MM.1S (cell line): ENCODE measurements around the gene PAAF1.
"Not testable (repeated sequence)": the region's sequence is repeated elsewhere in the genome, so short reads cannot be mapped to it uniquely, and the experiment has no call there.

Source experiments
- DNase-seq: peaks from one replicate; pipeline ENCODE4 v3.0.0-alpha.2; 2015
- H2AFZ ChIP-seq: fragments of 300-600 bp; sonication (generic); 2 replicates; pipeline ENCODE4 v1.6.0; 2016; ENCODE audit warnings: antibody characterized with exemption, low read length
- H3F3A ChIP-seq: fragments of 300-600 bp; sonication (generic); 2 replicates; pipeline ENCODE4 v1.6.1; 2016; ENCODE audit warnings: mild to moderate bottlenecking, antibody characterized with exemption, low read length, moderate library complexity, mixed read lengths; ENCODE audit not compliant: insufficient read depth
- H3K27ac ChIP-seq: fragments of 300-600 bp; sonication (generic); 2 replicates; pipeline ENCODE4 v1.5.1; 2016; ENCODE audit warnings: mild to moderate bottlenecking, low read length
- H3K27me3 ChIP-seq: fragments of 300-600 bp; sonication (generic); replicated peaks from 2 replicates; pipeline ENCODE4 v1.6.0; 2016; ENCODE audit warnings: low read length; ENCODE audit not compliant: insufficient read depth
- H3K36me3 ChIP-seq: fragments of 300-600 bp; sonication (generic); replicated peaks from 2 replicates; pipeline ENCODE4 v1.6.1; 2016; ENCODE audit warnings: mild to moderate bottlenecking, low read length, mixed read lengths; ENCODE audit not compliant: insufficient read depth
- H3K4me1 ChIP-seq: fragments of 300-600 bp; sonication (generic); 2 replicates; pipeline ENCODE4 v1.6.1; 2016; ENCODE audit warnings: low read length, mixed read lengths
- H3K4me2 ChIP-seq: fragments of 300-600 bp; sonication (generic); 2 replicates; pipeline ENCODE4 v1.6.0; 2016; ENCODE audit warnings: low read depth, low read length
- H3K4me3 ChIP-seq: fragments of 300-600 bp; sonication (generic); 2 replicates; pipeline ENCODE4 v1.5.1; 2016; ENCODE audit warnings: low read length, mixed read lengths
- H3K79me2 ChIP-seq: fragments of 300-600 bp; sonication (generic); 2 replicates; pipeline ENCODE4 v1.6.1; 2016; ENCODE audit warnings: mixed run types, low read length, mixed read lengths
- H3K9ac ChIP-seq: fragments of 300-600 bp; sonication (generic); 2 replicates; pipeline ENCODE4 v1.6.1; 2016; ENCODE audit warnings: low read length, mixed read lengths
- H3K9me2 ChIP-seq: fragments of 300-600 bp; sonication (generic); replicated peaks from 2 replicates; pipeline ENCODE4 v1.6.1; 2016; ENCODE audit warnings: mild to moderate bottlenecking, low read length, mixed read lengths; ENCODE audit not compliant: insufficient read depth
- H3K9me3 ChIP-seq: fragments of 300-600 bp; sonication (generic); replicated peaks from 2 replicates; pipeline ENCODE4 v1.6.1; 2016; ENCODE audit warnings: mild to moderate bottlenecking, low read length, mixed read lengths; ENCODE audit not compliant: insufficient read depth
- H4K20me1 ChIP-seq: fragments of 300-600 bp; sonication (generic); 2 replicates; pipeline ENCODE4 v1.6.1; 2016; ENCODE audit warnings: mild to moderate bottlenecking, low read length, moderate library complexity, mixed read lengths; ENCODE audit not compliant: insufficient read depth
- EZH2 ChIP-seq: fragments of 300-600 bp; sonication (generic); optimal IDR thresholded peaks from 2 replicates; pipeline ENCODE3; 2017; ENCODE audit warnings: low read depth, mild to moderate bottlenecking, antibody characterized with exemption, low read length, mixed read lengths
- EZH2phosphoT487 ChIP-seq: fragments of 300-600 bp; sonication (generic); IDR thresholded peaks from 2 replicates; pipeline ENCODE4 v1.6.1; 2018; ENCODE audit warnings: antibody characterized with exemption, low read length
- TF ChIP-seq, protein P1 (sequence below): fragments of 300-600 bp; sonication (generic); IDR thresholded peaks from 2 replicates; pipeline ENCODE4 v1.5.1; 2016; ENCODE audit warnings: antibody characterized with exemption, low read length, mixed read lengths

Gene PAAF1

DNA sequence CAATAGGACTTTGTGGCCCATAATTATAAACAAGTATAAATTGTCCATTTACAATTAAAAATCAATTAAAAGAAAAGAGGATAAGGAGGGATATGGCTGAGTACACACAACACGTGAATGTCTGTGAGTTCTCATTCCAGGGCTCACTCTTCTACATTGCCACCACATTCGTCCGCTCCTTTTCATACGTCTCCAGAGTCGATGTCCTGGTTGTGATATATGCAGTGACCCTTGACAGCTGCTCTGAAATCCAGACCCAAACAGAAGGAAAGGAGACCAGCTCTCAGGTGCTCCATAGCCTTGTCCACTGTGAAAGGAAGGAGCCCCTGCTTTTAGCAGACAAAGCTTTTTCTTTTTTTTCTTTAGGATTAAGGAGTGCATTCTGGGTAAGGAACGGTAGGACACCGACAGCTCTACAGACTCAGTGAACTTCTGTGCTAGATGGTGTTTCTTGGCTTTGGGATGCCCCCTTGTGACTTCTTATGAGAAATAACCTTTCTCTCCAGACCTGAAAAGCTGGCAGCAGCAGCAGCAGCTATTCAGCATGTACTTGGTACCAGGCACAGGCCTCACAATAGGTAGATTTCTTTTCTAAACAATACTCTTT lies 54.3 kb downstream of the PAAF1 start:
- DNase-seq, result peak; percentile 36
- Histone ChIP-seq H3K27me3 (no peaks in the 10 kb centered on the region), H2AFZ (no peak overlapping the region)

DNA sequence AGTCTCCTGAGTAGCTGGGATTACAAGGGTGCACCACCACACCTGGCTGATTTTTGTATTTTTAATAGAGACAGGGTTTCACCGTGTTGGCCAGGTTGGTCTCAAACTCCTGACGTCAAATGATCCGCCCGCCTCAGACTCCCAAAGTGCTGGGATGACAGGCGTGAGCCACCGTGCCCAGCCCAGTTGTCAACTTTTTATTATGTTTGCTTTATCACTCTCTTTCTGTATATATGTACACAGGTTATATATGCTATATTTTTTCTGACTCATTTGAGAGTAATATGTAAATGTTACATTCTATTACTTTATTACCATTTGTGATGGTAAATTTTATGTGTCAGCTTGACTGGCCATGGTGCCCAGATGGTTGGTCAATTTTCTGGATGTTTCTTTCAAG lies 55.2 kb downstream of the PAAF1 start:
- TF ChIP-seq, protein P1, sequence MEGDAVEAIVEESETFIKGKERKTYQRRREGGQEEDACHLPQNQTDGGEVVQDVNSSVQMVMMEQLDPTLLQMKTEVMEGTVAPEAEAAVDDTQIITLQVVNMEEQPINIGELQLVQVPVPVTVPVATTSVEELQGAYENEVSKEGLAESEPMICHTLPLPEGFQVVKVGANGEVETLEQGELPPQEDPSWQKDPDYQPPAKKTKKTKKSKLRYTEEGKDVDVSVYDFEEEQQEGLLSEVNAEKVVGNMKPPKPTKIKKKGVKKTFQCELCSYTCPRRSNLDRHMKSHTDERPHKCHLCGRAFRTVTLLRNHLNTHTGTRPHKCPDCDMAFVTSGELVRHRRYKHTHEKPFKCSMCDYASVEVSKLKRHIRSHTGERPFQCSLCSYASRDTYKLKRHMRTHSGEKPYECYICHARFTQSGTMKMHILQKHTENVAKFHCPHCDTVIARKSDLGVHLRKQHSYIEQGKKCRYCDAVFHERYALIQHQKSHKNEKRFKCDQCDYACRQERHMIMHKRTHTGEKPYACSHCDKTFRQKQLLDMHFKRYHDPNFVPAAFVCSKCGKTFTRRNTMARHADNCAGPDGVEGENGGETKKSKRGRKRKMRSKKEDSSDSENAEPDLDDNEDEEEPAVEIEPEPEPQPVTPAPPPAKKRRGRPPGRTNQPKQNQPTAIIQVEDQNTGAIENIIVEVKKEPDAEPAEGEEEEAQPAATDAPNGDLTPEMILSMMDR, result no peak
- TF ChIP-seq EZH2phosphoT487 (no peak), EZH2 (no peak)
- H3F3A ChIP-seq, result no peaks in the 10 kb centered on the region
- H3K9ac ChIP-seq, result no peak overlapping the region
- no peak overlapping the region for H3K4me3 ChIP-seq
- H3K9me3 ChIP-seq, result no peaks in the 10 kb centered on the region
- no peaks in the 10 kb centered on the region for H3K79me2 ChIP-seq
- no peak overlapping the region for H3K4me2 ChIP-seq
- no peaks in the 10 kb centered on the region for H3K27me3 ChIP-seq
- no peak overlapping the region for H3K27ac ChIP-seq
- no peak for DNase-seq
- no peaks in the 10 kb centered on the region for H3K36me3 ChIP-seq
- H3K4me1 ChIP-seq, result no peaks in the 10 kb centered on the region
- no peaks in the 10 kb centered on the region for H4K20me1 ChIP-seq
- no peak overlapping the region for H2AFZ ChIP-seq
- no peaks in the 10 kb centered on the region for H3K9me2 ChIP-seq

More for the DNA sequence above, 54.3 kb downstream of the PAAF1 start:
- no peaks in the 10 kb centered on the region for H3K36me3 ChIP-seq
- no peak overlapping the region for H3K9ac ChIP-seq
- H3K79me2 ChIP-seq, result no peaks in the 10 kb centered on the region
- H3K4me1 ChIP-seq, result no peaks in the 10 kb centered on the region
- H3K4me2 ChIP-seq, result no peak overlapping the region
- H3K9me3 ChIP-seq, result no peaks in the 10 kb centered on the region
- no peak overlapping the region for H3K27ac ChIP-seq
- no peaks in the 10 kb centered on the region for H3F3A ChIP-seq
- no peaks in the 10 kb centered on the region for H4K20me1 ChIP-seq
- no peaks in the 10 kb centered on the region for H3K9me2 ChIP-seq
- H3K4me3 ChIP-seq, result no peak overlapping the region
- no peak for TF ChIP-seq EZH2phosphoT487
- TF ChIP-seq, protein P1, result peak; percentile 20; the same call in 1 of the 2 replicates

DNA sequence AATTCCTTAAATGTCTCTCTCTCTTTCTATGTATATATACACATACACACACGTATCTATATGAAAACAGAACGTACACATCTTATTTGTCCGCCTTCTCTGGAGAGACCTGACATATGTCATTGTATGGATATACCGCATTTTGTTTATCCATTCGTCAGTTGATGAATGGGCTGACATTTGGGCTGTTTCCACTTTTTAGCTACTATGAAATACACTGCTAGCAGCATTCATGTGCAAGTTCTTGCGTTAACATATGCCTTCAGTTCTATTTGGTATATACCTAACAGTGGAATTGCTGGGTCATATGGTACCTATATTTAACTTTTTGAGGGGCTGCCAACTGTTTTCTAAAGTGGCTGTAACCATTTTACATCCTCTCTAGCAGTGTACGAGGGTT lies 56.0 kb downstream of the PAAF1 start:
- Histone ChIP-seq H3F3A (no peaks in the 10 kb centered on the region), H3K79me2 (no peaks in the 10 kb centered on the region), H3K9ac (no peak overlapping the region), H2AFZ (no peak overlapping the region), H3K9me2 (no peaks in the 10 kb centered on the region), H3K36me3 (no peaks in the 10 kb centered on the region), H3K9me3 (no peaks in the 10 kb centered on the region), H3K4me3 (no peak overlapping the region), H4K20me1 (no peaks in the 10 kb centered on the region), H3K4me1 (no peaks in the 10 kb centered on the region), H3K27ac (no peak overlapping the region), H3K27me3 (no peaks in the 10 kb centered on the region), H3K4me2 (no peak overlapping the region)
- TF ChIP-seq EZH2phosphoT487 (no peak), EZH2 (no peak)
- TF ChIP-seq, protein P1, result no peak
- no peak for DNase-seq

DNA sequence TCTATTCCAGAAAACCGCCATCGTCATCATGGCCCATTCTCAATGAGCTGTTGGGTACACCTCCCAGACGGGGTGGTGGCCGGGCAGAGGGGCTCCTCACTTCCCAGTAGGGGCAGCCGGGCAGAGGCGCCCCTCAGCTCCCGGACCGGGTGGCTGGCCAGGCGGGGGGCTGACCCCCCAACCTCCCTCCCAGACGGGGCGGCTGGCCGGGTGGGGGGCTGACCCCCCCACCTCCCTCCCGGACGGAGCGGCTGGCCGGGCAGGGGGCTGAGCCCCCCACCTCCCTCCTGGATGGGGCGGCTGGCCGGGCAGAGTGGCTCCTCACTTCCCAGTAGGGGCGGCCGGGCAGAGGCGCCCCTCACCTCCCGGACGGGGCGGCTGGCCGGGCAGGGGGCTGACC lies 59.2 kb downstream of the PAAF1 start:
- not testable (repeated sequence) for H3K9me2 ChIP-seq, DNase-seq, H3K79me2 ChIP-seq, H3K4me3 ChIP-seq, H3K4me2 ChIP-seq, H3F3A ChIP-seq, H4K20me1 ChIP-seq, H2AFZ ChIP-seq, H3K27me3 ChIP-seq, H3K36me3 ChIP-seq, H3K4me1 ChIP-seq, H3K9me3 ChIP-seq, H3K27ac ChIP-seq, H3K9ac ChIP-seq
